CD14-positive monocyte (primary cell): ENCODE results near the gene GLCCI1. TPM values are rescaled to one million over a fixed set of nuclear protein-coding genes. Genes with fewer than 3 reads are reported as not detected.

Experiments
- DNase-seq, 3 donors: peaks; one replicate each; pipeline ENCODE4 v3.0.0-alpha.2; 2011 to 2022
- H2AFZ ChIP-seq: 2 replicates; pipeline ENCODE4 v1.6.0; 2012; ENCODE audit warnings: mild to moderate bottlenecking, low read depth, low read length, inconsistent platforms; ENCODE audit not compliant: insufficient read depth, poor library complexity, severe bottlenecking
- H3K27ac ChIP-seq, 2 donors: 1 replicate in 1 of 2; 2 replicates in 1 of 2; pipeline ENCODE4 v1.5.1; 2012 to 2013; ENCODE audit warnings: low read length in 2 of 2, control low read depth in 1 of 2, inconsistent platforms in 1 of 2, low read depth in 1 of 2, mild to moderate bottlenecking in 1 of 2
- H3K27me3 ChIP-seq, 2 donors: one replicate each; pipeline versions ENCODE4 v1.6.0 to v1.6.1; 2011 to 2013; ENCODE audit warnings: low read length in 2 of 2; ENCODE audit not compliant: control insufficient read depth in 2 of 2, insufficient read depth in 2 of 2
- H3K36me3 ChIP-seq, 2 donors: replicated peaks in 1 of 2; 1 replicate in 1 of 2; 2 replicates in 1 of 2; pipeline versions ENCODE4 v1.5.1 to v1.6.1; 2012 to 2013; ENCODE audit warnings: low read length in 2 of 2, control low read depth in 1 of 2, inconsistent platforms in 1 of 2, mild to moderate bottlenecking in 1 of 2; ENCODE audit not compliant: insufficient read depth in 2 of 2, control insufficient read depth in 1 of 2
- H3K4me1 ChIP-seq, 2 donors: 1 replicate in 1 of 2; 2 replicates in 1 of 2; pipeline versions ENCODE4 v1.5.1 to v1.6.1; 2012 to 2013; ENCODE audit warnings: low read length in 2 of 2, control low read depth in 1 of 2, inconsistent platforms in 1 of 2, mild to moderate bottlenecking in 1 of 2, moderate library complexity in 1 of 2; ENCODE audit not compliant: insufficient read depth in 2 of 2, control insufficient read depth in 1 of 2
- H3K4me2 ChIP-seq: replicated peaks from 2 replicates; pipeline ENCODE3; 2012; ENCODE audit warnings: low read length, moderate library complexity, mild to moderate bottlenecking; ENCODE audit not compliant: poor library complexity, severe bottlenecking; ENCODE audit errors: extremely low read depth
- H3K4me3 ChIP-seq, 3 experiments: fragments of 200-600 bp in 1 of 3; sonication (generic) in 1 of 3; replicated peaks in 1 of 3; 1 replicate in 2 of 3; 2 replicates in 1 of 3; pipeline ENCODE4 v1.5.1; 2011 to 2013; ENCODE audit warnings: low read length in 3 of 3, mild to moderate bottlenecking in 3 of 3, control low read depth in 2 of 3, low read depth in 2 of 3, inconsistent platforms in 1 of 3, moderate library complexity in 1 of 3
- H3K79me2 ChIP-seq: 2 replicates; pipeline ENCODE4 v1.6.0; 2012; ENCODE audit warnings: mild to moderate bottlenecking, control low read depth, inconsistent platforms, low read length, moderate library complexity; ENCODE audit not compliant: insufficient read depth
- H3K9ac ChIP-seq: 2 replicates; pipeline ENCODE4 v1.6.0; 2017; ENCODE audit warnings: low read length, mild to moderate bottlenecking; ENCODE audit not compliant: insufficient read depth, poor library complexity, severe bottlenecking
- H3K9me3 ChIP-seq, 2 donors: replicated peaks in 1 of 2; 1 replicate in 1 of 2; 2 replicates in 1 of 2; pipeline versions ENCODE4 v1.5.1 to v1.6.1; 2012 to 2013; ENCODE audit warnings: low read length in 2 of 2, control low read depth in 1 of 2; ENCODE audit not compliant: control insufficient read depth in 1 of 2, insufficient read depth in 1 of 2
- H4K20me1 ChIP-seq: 2 replicates; pipeline ENCODE4 v1.6.0; 2012; ENCODE audit warnings: mild to moderate bottlenecking, low read length, control low read depth, moderate library complexity; ENCODE audit not compliant: insufficient read depth
- H3K27ac Mint-ChIP-seq, 7 donors: one replicate each; pipeline ENCODE4 v1.8.0; 2020; ENCODE audit warnings: mild to moderate bottlenecking in 7 of 7, mixed read lengths in 7 of 7, moderate library complexity in 6 of 7, inconsistent platforms in 2 of 7
- H3K27me3 Mint-ChIP-seq, 3 donors: one replicate each; pipeline ENCODE4 v1.8.0; 2021 to 2022; ENCODE audit warnings: low read depth in 3 of 3, mild to moderate bottlenecking in 3 of 3, mixed read lengths in 3 of 3, moderate library complexity in 3 of 3, inconsistent platforms in 1 of 3
- H3K36me3 Mint-ChIP-seq, 2 donors: one replicate each; pipeline ENCODE4 v1.8.0; 2020; ENCODE audit warnings: mixed read lengths in 2 of 2, inconsistent platforms in 1 of 2, mild to moderate bottlenecking in 1 of 2
- H3K4me1 Mint-ChIP-seq: one replicate; pipeline ENCODE4 v1.8.0; 2020; ENCODE audit warnings: mild to moderate bottlenecking, mixed read lengths
- H3K4me3 Mint-ChIP-seq, 2 donors: one replicate each; pipeline ENCODE4 v1.8.0; 2020; ENCODE audit warnings: mild to moderate bottlenecking in 2 of 2, mixed read lengths in 2 of 2, moderate library complexity in 1 of 2
- H3K9me3 Mint-ChIP-seq, 7 donors: one replicate each; pipeline ENCODE4 v1.8.0; 2020 to 2022; ENCODE audit warnings: mixed read lengths in 7 of 7, mild to moderate bottlenecking in 6 of 7, moderate library complexity in 6 of 7, inconsistent platforms in 2 of 7
- CTCF ChIP-seq: fragments of 200-600 bp; IDR thresholded peaks from one replicate; pipeline ENCODE4 v1.8.0; 2022; ENCODE audit warnings: antibody characterized with exemption, mild to moderate bottlenecking
- WGBS: methylation state at CpG from one replicate; pipeline ENCODE4 v1.1.5; 2013; ENCODE audit warnings: missing lambda C conversion rate; ENCODE audit not compliant: insufficient coverage; 5-methylcytosine and 5-hydroxymethylcytosine counted together
- intact Hi-C, 2 donors: fragments of 100-400 bp; cut with micrococcal nuclease; formaldehyde crosslinking; loops; one replicate each; pipeline versions ENCODE4 v1.15.0 to v1.15.1; 2023
- polyA plus RNA-seq, 3 donors: library from polyadenylated mRNA; depleted of rRNA in 1 of 3; unstranded in 2 of 3; stranded (reverse) in 1 of 3; fragments of 300-500 nt in 2 of 3; fragments of >200 nt in 1 of 3; fragmentation: Illumina TruSeq in 2 of 3; gene quantifications; 1 replicate in 2 of 3; 2 replicates in 1 of 3; pipeline ENCODE4 v1.2.3, GENCODE V29; 2012 to 2021

Gene GLCCI1
- polyA plus RNA-seq, 3 donors: 0.89 to 2.1 (median 1.1) TPM

- DNase-seq: no peak
- H3K4me1 Mint-ChIP-seq: peaks cover 6% of the 10 kb centered on the region
- no peak overlapping the region for H2AFZ ChIP-seq
- no peaks in the 10 kb centered on the region for H4K20me1 ChIP-seq
- H3K27me3 ChIP-seq: no peaks in the 10 kb centered on the region
- no peak overlapping the region for H3K4me3 Mint-ChIP-seq
- no peaks in the 10 kb centered on the region for H3K36me3 ChIP-seq
- H3K27ac Mint-ChIP-seq: no peak overlapping the region
- intact Hi-C loops: no loop called here
- peaks cover 0 to 8% of the 10 kb centered on the region in 2 donors for H3K36me3 Mint-ChIP-seq
- peaks cover 5 to 6% of the 10 kb centered on the region in 2 donors for H3K4me1 ChIP-seq
- no peak overlapping the region for H3K9ac ChIP-seq
- H3K9me3 Mint-ChIP-seq: peaks cover 0 to 6% (median 3%) of the 10 kb centered on the region in 7 donors
- TF ChIP-seq CTCF: no peak
- H3K4me2 ChIP-seq: no peak overlapping the region
- 96% methylated on average over 5 of the region's 12 CpGs for whole genome bisulfite sequencing
- no peaks in the 10 kb centered on the region for H3K79me2 ChIP-seq
- no peak overlapping the region for H3K27ac ChIP-seq
- no peak overlapping the region for H3K4me3 ChIP-seq
- peaks cover 0 to 1% (median 0%) of the 10 kb centered on the region in 3 donors for H3K27me3 Mint-ChIP-seq
- H3K9me3 ChIP-seq: no peaks in the 10 kb centered on the region
Observed at GRCh38 chr7:8120390-8121058, 151.9 kb downstream of the GLCCI1 start.

GRCh38 chr7:8121243-8121642 lies 152.6 kb downstream of the GLCCI1 start:
- H3K4me1 ChIP-seq: peaks cover 12 to 13% of the 10 kb centered on the region in 2 donors
- Mint-ChIP-seq H3K4me1 (peaks cover 14% of the 10 kb centered on the region), H3K36me3 (peaks cover 0 to 8% of the 10 kb centered on the region in 2 donors), H3K4me3 (no peak overlapping the region), H3K27ac (no peak overlapping the region), H3K9me3 (peaks cover 0 to 5% (median 3%) of the 10 kb centered on the region in 7 donors), H3K27me3 (peaks cover 0 to 1% (median 0%) of the 10 kb centered on the region in 3 donors)
- no peak for TF ChIP-seq CTCF
- no peak overlapping the region for H3K9ac ChIP-seq
- H3K36me3 ChIP-seq: no peaks in the 10 kb centered on the region
- no peak for DNase-seq
- 90% methylated on average over 3 of the region's 3 CpGs for WGBS
- no peak overlapping the region for H3K27ac ChIP-seq
- no peaks in the 10 kb centered on the region for H3K9me3 ChIP-seq
- intact Hi-C loops: no loop called here
- H2AFZ ChIP-seq: no peak overlapping the region
- no peaks in the 10 kb centered on the region for H3K79me2 ChIP-seq
- no peak overlapping the region for H3K4me2 ChIP-seq
- H3K4me3 ChIP-seq: no peak overlapping the region
- no peaks in the 10 kb centered on the region for H3K27me3 ChIP-seq
- H4K20me1 ChIP-seq: no peaks in the 10 kb centered on the region
